Subcutaneous adipose tissue (tissue), 4 donors: ENCODE results near the gene NLRC3. TPM values are rescaled to one million over a fixed set of nuclear protein-coding genes. Genes with fewer than 3 reads are reported as not detected.

Experiments used
- CTCF ChIP-seq: fragments of 450-650 bp; IDR thresholded peaks from one replicate; pipeline ENCODE4 v1.5.1; 2016; ENCODE audit warnings: low read depth, mild to moderate bottlenecking, control low read depth, antibody characterized with exemption, moderate library complexity
- total RNA-seq, 4 donors: library from RNA; depleted of rRNA; stranded (reverse); fragments of >200 nt; gene quantifications; one replicate each; pipeline ENCODE4 v1.1.0, GENCODE V29; 2016

NLRC3 gene
- total RNA-seq, 4 donors from 2014 or later, result 0.49 to 1.5 (median 1.0) TPM

- no peak for TF ChIP-seq CTCF
Measured at GRCh38 chr16:3495176-3495575, 82.0 kb downstream of the NLRC3 start, which contains the start of gene C16orf90. Gene C16orf90 (minus strand): TSS chr16:3495489. CDS start chr16:3495421, 68 bp downstream.

GRCh38 chr16:3494386-3494973 lies 82.7 kb downstream of the NLRC3 start:
- TF ChIP-seq CTCF, result no peak

- TF ChIP-seq CTCF, result no peak
Measured at GRCh38 chr16:3492356-3492755, 84.8 kb downstream of the NLRC3 start.

GRCh38 chr16:3490911-3491629 lies 86.1 kb downstream of the NLRC3 start:
- no peak for TF ChIP-seq CTCF

Other genes starting within 250 kb of the NLRC3 start
- gene OR2C1, start 221.5 kb downstream of the NLRC3 start, total RNA-seq, result under 1 TPM in 1 of 4 donors, not detected in 3; 0.44 TPM
- 10 to 100 TPM in 3 of 4 donors, 1 to 10 TPM in 1; 9.0 to 15.4 (median 11.2) TPM for gene ZSCAN32, start 176.4 kb downstream of the NLRC3 start, total RNA-seq
- 10 to 100 TPM in 2 of 4 donors, 1 to 10 TPM in 2; 7.3 to 17.1 (median 10.5) TPM for gene ZNF174, start 176.2 kb downstream of the NLRC3 start, total RNA-seq
- gene ZNF597, start 133.9 kb downstream of the NLRC3 start, total RNA-seq, result 1 to 10 TPM; 1.9 to 2.5 (median 2.2) TPM
- gene NAA60, start 133.7 kb downstream of the NLRC3 start, total RNA-seq, result 10 to 100 TPM; 17.6 to 43.0 (median 20.8) TPM
- not detected for gene C16orf90, start 81.9 kb downstream of the NLRC3 start, total RNA-seq
- gene CLUAP1, start 76.4 kb downstream of the NLRC3 start, total RNA-seq, result 10 to 100 TPM; 11.6 to 24.7 (median 19.7) TPM
- gene SLX4, start 34.2 kb upstream of the NLRC3 start, total RNA-seq, result 1 to 10 TPM; 2.4 to 3.8 (median 2.8) TPM
- gene DNASE1, start 77.3 kb upstream of the NLRC3 start, total RNA-seq, result 10 to 100 TPM; 10.9 to 19.8 (median 15.6) TPM
- gene TRAP1, start 140.1 kb upstream of the NLRC3 start, total RNA-seq, result 10 to 100 TPM; 40.1 to 89.7 (median 47.7) TPM